OCI-LY1 (cell line): Measurements from ENCODE around the gene MYLK3.

Experiments
- CTCF ChIP-seq: fragments of 200-600 bp; sonication (generic), shearing (Covaris generic); IDR thresholded peaks from 2 replicates; pipeline ENCODE4 v1.5.1; 2017; ENCODE audit warnings: mild to moderate bottlenecking, antibody characterized with exemption, low read length, moderate library complexity, mixed read lengths
- EZH2 ChIP-seq: fragments of 200-600 bp; sonication (generic), shearing (Covaris generic); IDR thresholded peaks from 2 replicates; pipeline ENCODE4 v1.8.0; 2017; ENCODE audit warnings: borderline replicate concordance, mixed run types, mild to moderate bottlenecking, antibody characterized with exemption, low read length, moderate library complexity, mixed read lengths

DNA sequence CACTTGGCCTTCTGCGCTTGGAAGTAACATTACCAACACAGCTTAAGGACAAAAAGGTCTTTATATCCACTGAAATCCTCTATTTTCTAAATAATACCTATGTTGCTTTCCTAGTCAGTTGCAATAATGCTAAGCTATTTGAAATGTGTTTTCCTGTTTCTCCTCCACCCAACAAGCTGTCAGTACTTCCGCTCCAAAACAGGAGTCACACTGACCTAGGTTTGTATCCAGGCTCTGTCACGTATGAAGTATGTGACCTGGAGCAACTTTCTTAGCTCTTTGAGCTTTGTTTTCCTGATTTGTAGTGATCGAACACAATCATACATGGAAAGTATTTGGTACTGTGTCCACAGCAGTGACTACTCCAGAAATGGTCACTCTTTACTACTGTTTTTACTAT, 24.3 kb upstream of the MYLK3 start:
- TF ChIP-seq CTCF (no peak), EZH2 (no peak)
